Rectal smooth muscle tissue (tissue), 1 donor: ENCODE measurements around the gene TEAD2.
"Not testable (repeated sequence)": the region's sequence is repeated elsewhere in the genome, so short reads cannot be mapped to it uniquely, and the experiment has no call there.

ENCODE experiments used
- H3K27ac ChIP-seq: one replicate; pipeline ENCODE4 v1.7.0; 2013; ENCODE audit warnings: low read depth, low read length, inconsistent platforms
- H3K27me3 ChIP-seq: one replicate; pipeline ENCODE4 v1.7.0; 2013; ENCODE audit warnings: low read length; ENCODE audit not compliant: control insufficient read depth, insufficient read depth
- H3K36me3 ChIP-seq: one replicate; pipeline ENCODE4 v1.7.0; 2013; ENCODE audit warnings: low read length; ENCODE audit not compliant: control insufficient read depth, insufficient read depth
- H3K4me1 ChIP-seq: one replicate; pipeline ENCODE4 v1.7.0; 2013; ENCODE audit warnings: low read length; ENCODE audit not compliant: control insufficient read depth, insufficient read depth
- H3K4me3 ChIP-seq: one replicate; pipeline ENCODE4 v1.7.0; 2013; ENCODE audit warnings: low read length
- H3K9ac ChIP-seq: one replicate; pipeline ENCODE4 v1.7.0; 2013; ENCODE audit warnings: low read length

The TEAD2 gene

GRCh38 chr19:49374665-49375434, 12.6 kb upstream of the TEAD2 start:
- no peak overlapping the region for H3K27ac ChIP-seq
- H3K4me1 ChIP-seq: no peaks in the 10 kb centered on the region
- no peak overlapping the region for H3K9ac ChIP-seq
- H3K27me3 ChIP-seq: no peaks in the 10 kb centered on the region
- no peak overlapping the region for H3K4me3 ChIP-seq
- H3K36me3 ChIP-seq: no peaks in the 10 kb centered on the region

DNA sequence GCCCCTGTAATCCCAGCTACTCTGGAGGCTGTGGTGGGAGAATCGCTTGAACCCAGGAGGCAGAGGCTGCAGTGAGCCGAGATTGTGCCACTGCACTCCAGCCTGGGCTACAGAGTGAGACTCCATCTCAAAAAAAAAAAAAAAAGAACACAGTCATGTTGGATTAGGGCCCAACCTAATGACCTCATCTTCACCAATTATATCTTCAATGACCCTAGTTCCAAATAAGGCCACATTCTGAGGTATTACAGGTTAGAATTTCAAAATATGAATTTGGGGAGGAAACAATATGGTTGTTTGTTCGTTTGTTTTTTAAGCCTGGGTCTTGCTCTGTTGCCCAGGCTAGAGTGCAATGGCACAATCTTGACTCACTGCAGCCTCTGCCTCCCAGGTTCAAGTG, 11.0 kb upstream of the TEAD2 start:
- not testable (repeated sequence) for H3K4me1 ChIP-seq, H3K9ac ChIP-seq, H3K4me3 ChIP-seq, H3K36me3 ChIP-seq, H3K27ac ChIP-seq, H3K27me3 ChIP-seq

DNA sequence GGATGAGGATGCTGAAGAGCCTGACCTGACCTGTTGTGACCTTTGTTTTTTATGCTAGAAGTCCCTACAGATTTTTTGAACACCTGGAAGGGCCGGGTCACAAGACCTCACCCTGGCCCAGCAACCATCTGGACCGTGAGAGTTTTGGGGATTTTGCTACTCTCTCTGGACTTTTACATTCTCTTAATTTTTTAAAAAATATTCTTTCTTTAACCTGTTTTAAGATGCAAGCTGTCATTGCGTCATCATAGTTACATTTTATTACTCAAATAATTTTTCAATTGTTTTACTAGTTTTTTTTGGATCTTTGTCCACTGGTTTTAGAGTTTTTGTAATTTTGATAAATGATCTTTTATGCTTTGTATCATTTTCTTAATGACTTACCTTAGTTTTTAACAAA, 9.0 kb upstream of the TEAD2 start:
- H3K36me3 ChIP-seq: no peaks in the 10 kb centered on the region

DNA sequence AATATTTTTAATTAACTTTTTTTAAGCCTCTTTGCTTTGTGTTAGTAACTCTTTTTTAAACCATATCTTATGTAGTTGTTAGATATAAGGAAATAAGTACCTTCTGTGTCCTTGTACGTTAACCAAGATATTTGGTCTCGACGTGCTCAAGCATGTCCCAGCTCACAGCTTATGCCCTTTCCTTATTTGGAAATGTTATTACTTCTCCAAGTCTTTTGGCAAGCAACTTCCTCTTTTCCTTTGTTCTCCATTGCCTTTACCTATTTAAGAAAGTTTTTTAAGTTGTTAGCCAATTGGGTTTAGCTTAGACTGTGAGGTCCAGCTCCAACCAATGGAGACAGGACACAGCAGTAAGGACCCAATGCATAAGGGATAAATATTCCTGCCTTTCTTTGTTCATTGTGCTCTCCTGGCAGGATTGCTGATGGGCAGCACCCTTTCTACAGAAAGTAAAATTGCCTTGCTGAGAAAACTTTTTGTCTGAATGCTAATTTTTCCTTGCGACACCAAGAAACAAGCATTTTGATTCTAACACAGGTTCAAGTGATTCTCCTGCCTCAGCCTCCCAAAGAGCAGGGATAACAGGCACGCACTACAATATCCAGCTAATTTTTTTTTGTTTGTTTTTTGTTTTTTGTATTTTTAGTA, 6.6 kb upstream of the TEAD2 start:
- Histone ChIP-seq H3K4me1 (no peaks in the 10 kb centered on the region), H3K36me3 (no peaks in the 10 kb centered on the region), H3K4me3 (no peak overlapping the region), H3K9ac (no peak overlapping the region), H3K27ac (no peak overlapping the region), H3K27me3 (no peaks in the 10 kb centered on the region)

More for the DNA sequence above, 9.0 kb upstream of the TEAD2 start:
- Histone ChIP-seq H3K27ac (no peak overlapping the region), H3K9ac (no peak overlapping the region), H3K4me1 (no peaks in the 10 kb centered on the region), H3K4me3 (no peak overlapping the region), H3K27me3 (no peaks in the 10 kb centered on the region)

- H3K4me1 ChIP-seq: peaks cover 6% of the 10 kb centered on the region
- no peak overlapping the region for H3K27ac ChIP-seq
- H3K27me3 ChIP-seq: no peaks in the 10 kb centered on the region
- H3K36me3 ChIP-seq: no peaks in the 10 kb centered on the region
- H3K4me3 ChIP-seq: no peak overlapping the region
- no peak overlapping the region for H3K9ac ChIP-seq
Observed at GRCh38 chr19:49366110-49366509, 3.9 kb upstream of the TEAD2 start.

DNA sequence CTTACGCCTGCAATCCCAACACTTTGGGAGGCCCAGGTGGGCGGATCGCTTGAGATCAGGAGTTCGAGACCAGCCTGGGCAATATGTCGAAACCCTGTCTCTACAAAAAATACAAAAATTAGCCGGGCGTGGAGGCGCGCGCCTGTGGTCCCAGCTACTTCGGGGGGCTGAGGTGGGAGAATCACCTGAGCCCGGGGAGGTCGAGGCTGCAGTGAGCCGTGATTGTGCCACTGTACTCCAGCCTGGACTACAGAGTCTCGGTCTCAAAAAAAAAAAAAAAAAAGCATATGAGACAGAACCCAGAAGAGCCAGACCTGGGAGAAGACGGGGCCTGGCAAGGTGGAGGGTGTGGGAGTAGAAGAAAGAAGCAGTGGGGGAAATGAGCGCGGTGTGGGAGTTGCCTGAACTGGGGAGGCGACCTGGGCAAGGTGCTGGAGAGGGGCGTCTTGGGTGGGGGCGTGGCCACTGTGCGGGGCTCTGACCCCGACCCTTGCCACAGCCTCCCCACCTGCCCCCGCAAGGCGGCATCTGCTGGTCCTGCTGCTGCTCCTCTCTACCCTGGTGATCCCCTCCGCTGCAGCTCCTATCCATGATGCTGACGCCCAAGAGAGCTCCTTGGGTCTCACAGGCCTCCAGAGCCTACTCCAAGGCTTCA, 2.0 kb upstream of the TEAD2 start:
- Histone ChIP-seq H3K27me3 (no peaks in the 10 kb centered on the region), H3K4me3 (peak overlapping the region; percentile 68), H3K27ac (peak overlapping the region; percentile 93), H3K9ac (no peak overlapping the region), H3K36me3 (no peaks in the 10 kb centered on the region), H3K4me1 (peaks cover 6% of the 10 kb centered on the region)

DNA sequence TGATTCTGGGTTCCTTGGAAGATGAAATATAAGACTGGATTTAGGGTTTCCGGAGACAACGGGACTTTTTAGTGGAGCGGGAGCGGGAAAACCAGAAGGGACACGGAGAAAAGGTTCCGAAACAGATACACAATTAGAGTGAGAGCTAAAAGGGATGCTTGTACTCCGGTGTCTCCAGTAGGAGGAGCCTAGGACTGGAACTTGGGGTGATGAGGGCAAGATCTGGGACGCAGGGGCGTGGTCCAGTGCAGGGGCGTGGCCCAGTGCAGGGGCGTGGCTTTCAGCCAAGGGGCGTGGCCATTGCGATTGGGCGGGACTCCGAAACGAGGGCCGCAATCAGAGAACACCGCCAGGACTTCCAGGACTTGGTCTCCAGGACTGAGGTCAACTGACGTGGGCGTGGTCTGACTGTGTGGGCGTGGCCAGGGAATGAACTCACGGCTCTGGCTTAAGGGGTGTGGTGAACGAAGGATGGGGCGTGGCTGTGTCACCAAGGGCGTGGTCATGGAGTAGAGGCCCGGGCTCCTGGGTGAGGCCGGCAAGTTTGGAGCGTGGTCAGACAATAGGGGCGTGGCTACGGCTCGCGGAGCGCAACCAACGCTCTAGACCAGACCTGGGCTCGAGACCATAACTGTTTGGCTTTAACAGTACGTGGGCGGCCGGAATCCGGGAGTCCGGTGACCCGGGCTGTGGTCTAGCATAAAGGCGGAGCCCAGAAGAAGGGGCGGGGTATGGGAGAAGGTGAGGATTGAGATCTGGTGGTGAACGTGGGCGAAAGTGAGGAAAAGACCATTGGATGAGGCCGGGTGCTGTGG, 1.3 kb upstream of the TEAD2 start, which contains the start of gene DKKL1:
TSS of gene DKKL1 (plus strand) at position 610 of the 815 bp plus-strand sequence. CDS start at position 732, 122 bp downstream.
- H3K4me3 ChIP-seq: peak within 1 kb of the TSS; percentile 68
- peak within 1 kb of the TSS; percentile 93 for H3K27ac ChIP-seq
- no peaks in the 10 kb centered on the region for H3K36me3 ChIP-seq
- no peaks in the 10 kb centered on the region for H3K27me3 ChIP-seq
- H3K9ac ChIP-seq: peak within 1 kb of the TSS; percentile 40
- H3K4me1 ChIP-seq: peaks cover 6% of the 10 kb centered on the region

DNA sequence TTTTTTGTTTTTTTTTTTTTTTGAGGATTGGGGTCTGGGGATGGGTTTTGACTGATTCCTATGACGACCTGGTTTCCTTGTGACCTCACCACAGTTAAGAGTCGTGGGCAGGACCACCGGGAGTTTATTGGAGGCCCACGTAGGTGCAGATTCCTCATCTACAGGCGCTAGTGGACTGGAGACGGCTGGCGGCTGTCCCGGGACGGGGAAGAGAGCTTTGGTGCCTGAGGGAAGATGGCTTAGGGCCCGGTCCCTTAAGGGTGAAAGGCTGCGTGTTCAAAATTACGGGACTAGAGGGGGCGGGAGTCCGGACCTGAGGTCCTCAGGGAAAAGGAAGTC, 682 bp upstream of the TEAD2 start:
- H3K27me3 ChIP-seq: no peaks in the 10 kb centered on the region
- H3K36me3 ChIP-seq: peaks cover 2% of the 10 kb centered on the region
- peaks cover 6% of the 10 kb centered on the region for H3K4me1 ChIP-seq
- peak overlapping the region; percentile 93 for H3K27ac ChIP-seq
- H3K4me3 ChIP-seq: peak overlapping the region; percentile 68
- H3K9ac ChIP-seq: peak overlapping the region; percentile 40

- no peaks in the 10 kb centered on the region for H3K27me3 ChIP-seq
- peak overlapping the region; percentile 79 for H3K4me3 ChIP-seq
- H3K27ac ChIP-seq: peak overlapping the region; percentile 93
- H3K36me3 ChIP-seq: peaks cover 2% of the 10 kb centered on the region
- H3K4me1 ChIP-seq: peaks cover 6% of the 10 kb centered on the region
- peak overlapping the region; percentile 78 for H3K9ac ChIP-seq
Observed at GRCh38 chr19:49361438-49362047, 673 bp downstream of the TEAD2 start.

- H3K4me1 ChIP-seq: peaks cover 6% of the 10 kb centered on the region
- peak overlapping the region; percentile 93 for H3K27ac ChIP-seq
- H3K36me3 ChIP-seq: peaks cover 4% of the 10 kb centered on the region
- H3K9ac ChIP-seq: no peak overlapping the region
- H3K27me3 ChIP-seq: no peaks in the 10 kb centered on the region
- H3K4me3 ChIP-seq: no peak overlapping the region
Observed at GRCh38 chr19:49359851-49360820, 2.1 kb downstream of the TEAD2 start.

DNA sequence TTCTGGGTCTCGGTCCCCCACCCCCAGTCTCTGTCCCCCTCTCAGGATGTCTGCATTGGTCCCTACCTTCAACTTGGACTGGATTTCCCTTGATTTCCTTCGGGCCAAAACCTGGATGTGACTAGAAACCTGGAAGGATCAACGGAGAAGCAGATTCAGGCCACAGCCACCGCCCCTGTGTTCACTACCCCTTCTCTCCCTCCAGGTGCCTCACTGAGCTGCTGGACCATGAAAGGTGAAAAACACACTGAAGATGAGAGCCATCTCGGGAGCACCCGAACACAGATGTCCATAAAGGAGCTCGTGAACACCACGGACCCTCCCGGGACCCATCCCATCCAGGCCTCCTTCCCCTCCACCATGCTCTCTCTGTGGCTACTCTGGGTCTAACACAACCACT, 5.0 kb downstream of the TEAD2 start:
- no peak overlapping the region for H3K4me3 ChIP-seq
- no peaks in the 10 kb centered on the region for H3K27me3 ChIP-seq
- H3K27ac ChIP-seq: peak overlapping the region; percentile 6
- H3K36me3 ChIP-seq: peaks cover 7% of the 10 kb centered on the region
- no peak overlapping the region for H3K9ac ChIP-seq
- no peaks in the 10 kb centered on the region for H3K4me1 ChIP-seq
